Thyroid gland (tissue), 4 donors: Measurements from ENCODE around the gene KIF2C.

Source experiments
- POLR2A ChIP-seq, 2 donors: fragments of 450-650 bp; IDR thresholded peaks; one replicate each; pipeline ENCODE4 v1.6.1; 2017; ENCODE audit warnings: antibody characterized with exemption in 2 of 2, mild to moderate bottlenecking in 2 of 2, moderate library complexity in 1 of 2
- TF ChIP-seq, protein P1 (sequence below), 6 experiments: fragments of 200-600 bp in 3 of 6; fragments of 450-650 bp in 3 of 6; sonication (generic) in 3 of 6; IDR thresholded peaks; one replicate each; pipeline ENCODE4 v1.5.1; 2016 to 2019; ENCODE audit warnings: antibody characterized with exemption in 6 of 6, mild to moderate bottlenecking in 2 of 6, inconsistent platforms in 1 of 6, moderate library complexity in 1 of 6

DNA sequence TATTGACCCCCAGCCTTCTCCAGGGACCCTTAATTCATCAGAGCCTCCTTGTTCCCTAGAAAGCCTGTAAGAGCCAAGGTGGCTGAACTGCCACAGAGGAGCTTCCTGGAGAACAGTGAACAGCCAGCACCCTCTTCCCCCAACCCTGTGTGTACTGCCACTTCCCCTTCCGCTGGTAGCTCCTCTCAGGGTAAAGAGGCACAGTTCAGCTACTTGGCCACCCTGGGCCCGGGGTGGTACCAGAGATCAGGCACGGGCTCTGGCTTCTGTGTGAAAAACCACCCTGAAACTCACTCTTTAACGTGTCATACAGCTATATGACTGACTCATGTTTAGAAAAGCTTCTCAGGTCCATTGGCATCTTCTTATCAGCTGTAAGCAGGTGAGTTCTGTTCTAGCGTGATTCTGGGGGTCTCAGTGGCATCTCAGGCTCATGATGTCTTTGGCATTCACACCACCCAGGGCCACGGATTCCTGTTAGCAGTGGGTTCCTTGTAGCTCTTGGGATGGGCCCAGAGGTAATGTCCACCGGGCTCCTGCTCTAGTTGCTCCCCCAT, 42.8 kb upstream of the KIF2C start:
- TF ChIP-seq, protein P1, sequence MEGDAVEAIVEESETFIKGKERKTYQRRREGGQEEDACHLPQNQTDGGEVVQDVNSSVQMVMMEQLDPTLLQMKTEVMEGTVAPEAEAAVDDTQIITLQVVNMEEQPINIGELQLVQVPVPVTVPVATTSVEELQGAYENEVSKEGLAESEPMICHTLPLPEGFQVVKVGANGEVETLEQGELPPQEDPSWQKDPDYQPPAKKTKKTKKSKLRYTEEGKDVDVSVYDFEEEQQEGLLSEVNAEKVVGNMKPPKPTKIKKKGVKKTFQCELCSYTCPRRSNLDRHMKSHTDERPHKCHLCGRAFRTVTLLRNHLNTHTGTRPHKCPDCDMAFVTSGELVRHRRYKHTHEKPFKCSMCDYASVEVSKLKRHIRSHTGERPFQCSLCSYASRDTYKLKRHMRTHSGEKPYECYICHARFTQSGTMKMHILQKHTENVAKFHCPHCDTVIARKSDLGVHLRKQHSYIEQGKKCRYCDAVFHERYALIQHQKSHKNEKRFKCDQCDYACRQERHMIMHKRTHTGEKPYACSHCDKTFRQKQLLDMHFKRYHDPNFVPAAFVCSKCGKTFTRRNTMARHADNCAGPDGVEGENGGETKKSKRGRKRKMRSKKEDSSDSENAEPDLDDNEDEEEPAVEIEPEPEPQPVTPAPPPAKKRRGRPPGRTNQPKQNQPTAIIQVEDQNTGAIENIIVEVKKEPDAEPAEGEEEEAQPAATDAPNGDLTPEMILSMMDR (IDR thresholded peaks at IDR 0.05) = no peak
- TF ChIP-seq POLR2A (IDR thresholded peaks at IDR 0.05) = no peak
